ENCODE measurements around the gene NFATC2.

GRCh38 chr20:51383891-51384510 is 158.5 kb downstream of the NFATC2 start:
- TF ChIP-seq POLR2A (IDR thresholded peaks at IDR 0.05) (no peak), CTCF (IDR thresholded peaks at IDR 0.05) (no peak), POLR2AphosphoS5 (IDR thresholded peaks at IDR 0.05) (no peak)
